HCT116 (cell line): ENCODE data around the gene CUL4A. TPM values are rescaled to one million over a fixed set of nuclear protein-coding genes. Genes with fewer than 3 reads are reported as not detected.

Experiments used
- ATAC-seq: fragments of 200-7000 bp; cut with Tn5 transposase; 2 replicates; pipeline ENCODE4 v1.9.1; 2020; ENCODE audit warnings: mild to moderate bottlenecking, moderate library complexity
- BruUV-seq: library from RNA; stranded (reverse); fragments of 400-500 nt; replicated peaks from 2 replicates; lab custom pipeline; 2021; lab: Mats Ljungman, UMichigan
- CTCF ChIA-PET: fragments of 300-600 bp; sonication (Branson Sonifier 250); formaldehyde crosslinking; loops from one replicate; lab custom pipeline; 2021; ENCODE audit warnings: antibody characterized with exemption; lab: Charles Lee
- POLR2A ChIA-PET: fragments of 300-600, 350-600 bp; sonication (Branson Sonifier 250); formaldehyde crosslinking; loops from one replicate; lab custom pipeline; 2021; ENCODE audit warnings: antibody characterized with exemption; lab: Charles Lee
- RAD21 ChIA-PET, 2 experiments: fragments of 300-600 bp; sonication (Branson Sonifier 250); formaldehyde crosslinking; loops; one replicate each; lab custom pipeline; 2023; ENCODE audit warnings: low total read pairs in 2 of 2; ENCODE audit not compliant: uncharacterized antibody in 2 of 2, unreplicated experiment in 2 of 2, low non-redundant PET in 1 of 2; lab: Charles Lee
- DNase-seq: peaks from one replicate; pipeline ENCODE4 v3.0.0-alpha.2; 2010; ENCODE audit warnings: low read depth, low spot score
- H2AFZ ChIP-seq: fragments of 200-600 bp; shearing (Covaris generic), sonication (generic); 2 replicates; pipeline ENCODE4 v1.6.1; 2017; ENCODE audit warnings: low read depth, mixed run types, mixed read lengths, antibody characterized with exemption, low read length; ENCODE audit not compliant: poor library complexity, severe bottlenecking
- H3K27ac ChIP-seq: 2 replicates; pipeline ENCODE4 v1.5.1; 2012; ENCODE audit warnings: low read depth, low read length
- H3K27me3 ChIP-seq: fragments of 200-600 bp; sonication (generic); 2 replicates; pipeline ENCODE4 v1.6.1; 2016; ENCODE audit warnings: mixed run types, low read length, mixed read lengths; ENCODE audit not compliant: insufficient read depth
- H3K36me3 ChIP-seq, 2 experiments: fragments of 200-500 bp in 1 of 2; fragments of 200-600 bp in 1 of 2; sonication (Bioruptor generic) in 1 of 2; sonication (generic) in 1 of 2; 2 replicates each; pipeline versions ENCODE4 v1.5.1 to v1.6.1; 2014 to 2016; ENCODE audit warnings: low read length in 2 of 2, inconsistent platforms in 1 of 2, mixed read lengths in 1 of 2, mixed run types in 1 of 2; ENCODE audit not compliant: insufficient read depth in 2 of 2, control insufficient read depth in 1 of 2
- H3K4me1 ChIP-seq, 2 experiments: fragments of 200-600 bp in 1 of 2; sonication (generic) in 1 of 2; 2 replicates each; pipeline versions ENCODE4 v1.5.1 to v1.6.1; 2012 to 2017; ENCODE audit warnings: low read length in 2 of 2, inconsistent platforms in 1 of 2, mild to moderate bottlenecking in 1 of 2, mixed read lengths in 1 of 2, mixed run types in 1 of 2, moderate library complexity in 1 of 2; ENCODE audit not compliant: insufficient read depth in 2 of 2, control insufficient read depth in 1 of 2
- H3K4me2 ChIP-seq: fragments of 200-600 bp; sonication (generic); 2 replicates; pipeline ENCODE4 v1.6.1; 2017; ENCODE audit warnings: mixed run types, low read length, mixed read lengths
- H3K4me3 ChIP-seq, 2 experiments: fragments of 200-600 bp in 1 of 2; sonication (generic) in 1 of 2; replicated peaks in 1 of 2; 2 replicates each; pipeline ENCODE4 v1.5.1; 2011 to 2016; ENCODE audit warnings: low read length in 2 of 2, control low read depth in 1 of 2, low read depth in 1 of 2, mild to moderate bottlenecking in 1 of 2, mixed read lengths in 1 of 2, mixed run types in 1 of 2
- H3K79me2 ChIP-seq: fragments of 200-600 bp; sonication (generic); 2 replicates; pipeline ENCODE4 v1.6.1; 2017; ENCODE audit warnings: mild to moderate bottlenecking, mixed run types, low read length, moderate library complexity, mixed read lengths; ENCODE audit not compliant: insufficient read depth
- H3K9ac ChIP-seq: fragments of 200-600 bp; sonication (generic); 2 replicates; pipeline ENCODE4 v1.6.1; 2016; ENCODE audit warnings: low read length, mixed read lengths
- H3K9me2 ChIP-seq: fragments of 200-600 bp; sonication (generic), shearing (Covaris generic); 2 replicates; pipeline ENCODE4 v1.6.1; 2017; ENCODE audit warnings: mixed run types, mild to moderate bottlenecking, moderate library complexity; ENCODE audit not compliant: insufficient read depth
- H3K9me3 ChIP-seq, 2 experiments: fragments of 200-500 bp in 1 of 2; fragments of 200-600 bp in 1 of 2; sonication (Bioruptor generic) in 1 of 2; sonication (generic) in 1 of 2; 2 replicates each; pipeline ENCODE4 v1.6.1; 2014 to 2017; ENCODE audit warnings: low read length in 2 of 2, mixed read lengths in 2 of 2, inconsistent platforms in 1 of 2, low read depth in 1 of 2, mild to moderate bottlenecking in 1 of 2, mixed run types in 1 of 2, moderate library complexity in 1 of 2; ENCODE audit not compliant: control insufficient read depth in 1 of 2, insufficient read depth in 1 of 2
- H4K20me1 ChIP-seq: fragments of 200-600 bp; sonication (generic), shearing (Covaris generic); 2 replicates; pipeline ENCODE4 v1.6.1; 2017; ENCODE audit warnings: mixed run types, mild to moderate bottlenecking, moderate library complexity; ENCODE audit not compliant: insufficient read depth
- CBX3 ChIP-seq: IDR thresholded peaks from 2 replicates; pipeline ENCODE4 v1.6.1; 2012; ENCODE audit warnings: low read depth
- EZH2 ChIP-seq: fragments of 200-600 bp; sonication (generic); IDR thresholded peaks from 2 replicates; pipeline ENCODE4 v1.6.1; 2017; ENCODE audit warnings: antibody characterized with exemption, mixed run types
- FOSL1 ChIP-seq: IDR thresholded peaks from 2 replicates; pipeline ENCODE4 v1.6.1; 2012; ENCODE audit warnings: low read depth
- POLR2AphosphoS5 ChIP-seq: IDR thresholded peaks from 2 replicates; pipeline ENCODE4 v1.6.1; 2011; ENCODE audit warnings: mild to moderate bottlenecking, low read depth, low read length, moderate library complexity
- RAD21 ChIP-seq: IDR thresholded peaks from 2 replicates; pipeline ENCODE4 v1.6.1; 2012; ENCODE audit warnings: low read depth, mild to moderate bottlenecking
- REST ChIP-seq: IDR thresholded peaks from 2 replicates; pipeline ENCODE4 v1.6.1; 2012; ENCODE audit warnings: low read depth
- SIN3A ChIP-seq: IDR thresholded peaks from 2 replicates; pipeline ENCODE4 v1.6.1; 2012; ENCODE audit warnings: low read depth
- SP1 ChIP-seq: IDR thresholded peaks from 2 replicates; pipeline ENCODE4 v1.6.1; 2012; ENCODE audit warnings: low read depth
- TCF7L2 ChIP-seq: IDR thresholded peaks from 2 replicates; pipeline ENCODE4 v1.7.0; 2011; ENCODE audit warnings: borderline replicate concordance, inconsistent platforms; ENCODE audit not compliant: insufficient read depth, insufficient read length; ENCODE audit errors: extremely low read depth
- YY1 ChIP-seq: IDR thresholded peaks from 2 replicates; pipeline ENCODE4 v1.6.1; 2011; ENCODE audit warnings: low read length, low read depth, moderate library complexity, mild to moderate bottlenecking; ENCODE audit not compliant: insufficient replicate concordance; ENCODE audit errors: extremely low read depth
- ZBTB33 ChIP-seq: IDR thresholded peaks from 2 replicates; pipeline ENCODE4 v1.6.1; 2011; ENCODE audit warnings: mild to moderate bottlenecking, low read length, moderate library complexity; ENCODE audit not compliant: insufficient replicate concordance; ENCODE audit errors: extremely low read depth
- intact Hi-C: fragments of 100-400 bp; cut with micrococcal nuclease; formaldehyde crosslinking; loops from 2 replicates; pipeline ENCODE4 v1.10.0; 2022
- total RNA-seq: library from RNA; stranded (reverse); gene quantifications from one replicate; pipeline ENCODE4 v1.2.1, GENCODE V29; 2021; ENCODE audit not compliant: unreplicated experiment

Gene CUL4A
- total RNA-seq, 1 experiment from 2014 or later: 76.5 TPM

GRCh38 chr13:113201815-113202214, 7.6 kb upstream of the CUL4A start:
- Histone ChIP-seq H3K4me2 (no peak overlapping the region), H3K27ac (no peak overlapping the region), H3K27me3 (no peaks in the 10 kb centered on the region), H3K9me3 (no peaks in the 10 kb centered on the region), H3K79me2 (peaks cover 93% of the 10 kb centered on the region), H3K9me2 (no peaks in the 10 kb centered on the region), H3K4me1 (peaks cover under 1 to 4% of the 10 kb centered on the region in 2 experiments; a peak in 3 of 4 replicates), H3K9ac (no peak overlapping the region), H3K4me3 (no peak overlapping the region), H2AFZ (no peak overlapping the region), H3K36me3 (peaks cover 21 to 47% of the 10 kb centered on the region in 2 experiments), H4K20me1 (peaks cover 9% of the 10 kb centered on the region; the same call in 1 of the 2 replicates)
- no TSS peak for BruUV-seq
- ATAC-seq (no peak), DNase-seq (no peak)
- intact Hi-C loops: no loop called here
- POLR2A ChIA-PET: no interaction called here
- RAD21 ChIA-PET: no interaction called here
- CTCF ChIA-PET: no interaction called here
- TF ChIP-seq TCF7L2: no peak
- TF ChIP-seq SIN3A: no peak
- no peak for TF ChIP-seq RAD21
- TF ChIP-seq CBX3: no peak
- TF ChIP-seq REST: no peak
- TF ChIP-seq YY1: no peak
- TF ChIP-seq POLR2AphosphoS5: no peak
- TF ChIP-seq SP1: no peak
- no peak for TF ChIP-seq ZBTB33
- TF ChIP-seq EZH2: no peak
- TF ChIP-seq FOSL1: no peak
